Spleen (tissue), 11 donors: ENCODE results near the gene GTF3C5. TPM values are rescaled to one million over a fixed set of nuclear protein-coding genes. Genes with fewer than 3 reads are reported as not detected.

Experiments used
- DNase-seq: peaks from one replicate; pipeline ENCODE4 v3.0.0-alpha.2; 2020
- H3K27ac ChIP-seq, 8 donors: fragments of 200-600 bp; sonication (generic) in 7 of 8; 1 replicate in 4 of 8; 2 replicates in 4 of 8; pipeline versions ENCODE4 v1.5.0 to v1.8.0; 2016 to 2021; ENCODE audit warnings: inconsistent platforms in 4 of 8, mild to moderate bottlenecking in 4 of 8, moderate library complexity in 1 of 8
- H3K27me3 ChIP-seq, 7 donors: fragments of 200-600 bp; sonication (generic) in 6 of 7; replicated peaks in 1 of 7; 1 replicate in 4 of 7; 2 replicates in 3 of 7; pipeline versions ENCODE4 v1.5.0 to v1.8.0; 2016 to 2021; ENCODE audit warnings: inconsistent platforms in 3 of 7, mild to moderate bottlenecking in 1 of 7
- H3K36me3 ChIP-seq, 6 donors: fragments of 200-600 bp; sonication (generic) in 5 of 6; 1 replicate in 4 of 6; 2 replicates in 2 of 6; pipeline versions ENCODE4 v1.5.0 to v1.8.0; 2016 to 2021; ENCODE audit warnings: inconsistent platforms in 2 of 6
- H3K4me1 ChIP-seq, 6 donors: fragments of 200-600 bp; sonication (generic) in 5 of 6; 1 replicate in 3 of 6; 2 replicates in 3 of 6; pipeline versions ENCODE4 v1.5.0 to v1.8.0; 2016 to 2021; ENCODE audit warnings: inconsistent platforms in 3 of 6
- H3K4me3 ChIP-seq, 8 donors: fragments of 200-600 bp; sonication (generic) in 7 of 8; 1 replicate in 4 of 8; 2 replicates in 4 of 8; pipeline versions ENCODE4 v1.5.0 to v1.8.0; 2016 to 2021; ENCODE audit warnings: inconsistent platforms in 4 of 8, mild to moderate bottlenecking in 4 of 8, moderate library complexity in 2 of 8
- H3K9me3 ChIP-seq, 8 donors: fragments of 200-600 bp; sonication (generic) in 7 of 8; 1 replicate in 4 of 8; 2 replicates in 4 of 8; pipeline versions ENCODE4 v1.5.0 to v1.8.0; 2016 to 2021; ENCODE audit warnings: inconsistent platforms in 4 of 8
- POLR2A ChIP-seq, 3 donors: fragments of 450-650 bp; IDR thresholded peaks; one replicate each; pipeline ENCODE4 v1.5.1; 2017; ENCODE audit warnings: antibody characterized with exemption in 3 of 3, mild to moderate bottlenecking in 1 of 3
- POLR2AphosphoS5 ChIP-seq, 3 donors: sonication (generic); formaldehyde crosslinking; IDR thresholded peaks; one replicate each; pipeline ENCODE4 v1.5.1; 2017; ENCODE audit warnings: antibody characterized with exemption in 3 of 3
- WGBS, 5 donors: extraction: QIAGEN DNeasy Blood & Tissue Kit in 3 of 5; methylation state at CpG; one replicate each; pipeline versions ENCODE4 v1.1.5 to v1.1.7; 2013 to 2018; 5-methylcytosine and 5-hydroxymethylcytosine counted together
- intact Hi-C: fragments of 100-400 bp; cut with DNase I; formaldehyde crosslinking; loops from one replicate; pipeline ENCODE4 v1.15.0; 2023; ENCODE audit warnings: low total_unique reads
- polyA plus RNA-seq, 3 donors: library from polyadenylated mRNA; stranded (reverse); fragments of 200-250 nt; gene quantifications; one replicate each; pipeline ENCODE4 v1.2.1, GENCODE V29; 2013
- total RNA-seq, 7 donors: library from RNA; depleted of rRNA in 3 of 7; stranded (reverse); fragments of >200 nt in 3 of 7; fragmentation: NEBNext Ultra II Directional in 4 of 7; extraction: Animal tissue kit (Norgen Biotek cat#: 25700) in 4 of 7; gene quantifications; one replicate each; pipeline versions ENCODE4 v1.1.0 to v1.2.1, GENCODE V29; 2016 to 2021
- TF ChIP-seq, protein P1 (sequence below), 11 experiments: fragments of 200-600 bp in 7 of 11; fragments of 450-650 bp in 4 of 11; sonication (generic) in 4 of 11; IDR thresholded peaks in 8 of 11; conservative IDR thresholded peaks in 3 of 11; 1 replicate in 7 of 11; 2 replicates in 4 of 11; pipeline versions ENCODE4 v1.4.0 to v1.8.0; 2016 to 2021; ENCODE audit warnings: antibody characterized with exemption in 11 of 11, inconsistent platforms in 4 of 11, mild to moderate bottlenecking in 1 of 11
- donor health status: healthy with polysubstance abuse.
- donor health status: DM: no; HTN: no; CAD: no; lungs with moderate emphysema.
- donor health status: DM: no; HTN: no; CAD: no.
- donor health status: Bipolar disorder and iron deficiency.
- donor health status: healthy.
- donor health status: DM: no; HTN: no; CAD: no.
- donor health status: DM: yes; HTN: yes; CAD: no.

The GTF3C5 gene
- total and polyA plus RNA-seq, 10 donors = 34.9 to 64.4 (median 47.5) TPM

DNA sequence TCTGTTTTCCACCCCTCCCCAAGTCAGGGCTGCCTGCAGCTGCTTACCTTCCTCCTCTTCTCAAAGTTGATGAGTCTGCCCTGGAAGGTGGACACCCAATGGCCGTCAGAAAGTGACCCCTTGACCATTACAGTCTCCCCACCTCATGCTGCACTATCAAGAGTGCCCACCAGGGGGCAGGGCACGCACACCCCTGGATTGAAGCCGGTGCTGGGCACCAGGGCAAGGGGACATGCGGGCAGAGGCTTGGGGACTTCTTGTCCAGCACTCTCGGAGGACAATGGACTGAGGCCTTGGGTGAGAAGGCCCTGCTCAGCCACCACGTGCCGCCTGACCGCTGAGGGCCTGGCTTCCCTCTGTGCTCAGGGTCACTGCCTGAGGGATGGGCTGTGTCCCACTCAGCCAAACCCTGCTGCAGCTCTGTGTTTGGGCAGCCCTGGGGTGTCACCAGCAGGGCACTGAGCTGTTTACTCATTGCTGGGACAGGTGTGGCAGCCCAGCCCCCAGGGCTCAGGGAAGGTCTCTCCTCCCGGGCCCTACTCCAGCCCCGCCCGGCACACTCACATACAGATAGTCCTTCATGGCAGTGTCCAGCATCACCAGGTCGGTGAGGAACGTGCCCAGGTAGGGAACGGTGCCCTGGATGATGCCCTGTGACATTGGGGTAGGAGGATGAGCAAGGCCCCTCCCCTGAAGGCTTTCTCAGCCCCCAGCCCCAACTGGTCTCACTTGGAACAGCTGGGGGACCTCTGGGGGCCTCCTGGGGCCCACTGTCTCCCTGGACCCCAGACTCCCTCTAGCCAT is 72.6 kb downstream of the GTF3C5 start:
- Histone ChIP-seq H3K4me1 (peaks cover 0 to 16% (median 6%) of the 10 kb centered on the region in 6 donors), H3K27ac (peak overlapping the region in 3 of 8 donors; percentile 15 to 37 (median 36)), H3K4me3 (no peak overlapping the region), H3K9me3 (no peaks in the 10 kb centered on the region), H3K27me3 (no peaks in the 10 kb centered on the region), H3K36me3 (peaks cover 16 to 99% (median 95%) of the 10 kb centered on the region in 6 donors)
- DNase-seq = peak; percentile 92
- 61 to 74% (median 70%) methylated on average over 5 to 14 of the region's 14 CpGs for WGBS, 5 donors
- TF ChIP-seq, protein P1, sequence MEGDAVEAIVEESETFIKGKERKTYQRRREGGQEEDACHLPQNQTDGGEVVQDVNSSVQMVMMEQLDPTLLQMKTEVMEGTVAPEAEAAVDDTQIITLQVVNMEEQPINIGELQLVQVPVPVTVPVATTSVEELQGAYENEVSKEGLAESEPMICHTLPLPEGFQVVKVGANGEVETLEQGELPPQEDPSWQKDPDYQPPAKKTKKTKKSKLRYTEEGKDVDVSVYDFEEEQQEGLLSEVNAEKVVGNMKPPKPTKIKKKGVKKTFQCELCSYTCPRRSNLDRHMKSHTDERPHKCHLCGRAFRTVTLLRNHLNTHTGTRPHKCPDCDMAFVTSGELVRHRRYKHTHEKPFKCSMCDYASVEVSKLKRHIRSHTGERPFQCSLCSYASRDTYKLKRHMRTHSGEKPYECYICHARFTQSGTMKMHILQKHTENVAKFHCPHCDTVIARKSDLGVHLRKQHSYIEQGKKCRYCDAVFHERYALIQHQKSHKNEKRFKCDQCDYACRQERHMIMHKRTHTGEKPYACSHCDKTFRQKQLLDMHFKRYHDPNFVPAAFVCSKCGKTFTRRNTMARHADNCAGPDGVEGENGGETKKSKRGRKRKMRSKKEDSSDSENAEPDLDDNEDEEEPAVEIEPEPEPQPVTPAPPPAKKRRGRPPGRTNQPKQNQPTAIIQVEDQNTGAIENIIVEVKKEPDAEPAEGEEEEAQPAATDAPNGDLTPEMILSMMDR (IDR thresholded peaks at IDR 0.05 in 8 of 11, conservative IDR thresholded peaks at IDR 0.05 in 3 of 11) = peak; percentile 91 to 99 (median 97)
- TF ChIP-seq POLR2A (IDR thresholded peaks at IDR 0.05) (no peak), POLR2AphosphoS5 (IDR thresholded peaks at IDR 0.05) (peak; percentile 74 to 81 (median 81))
- intact Hi-C loops = loop anchor here (2.0 kb wide), 1 partner anchor 41 kb away; no protein-coding TSS in a partner anchor

DNA sequence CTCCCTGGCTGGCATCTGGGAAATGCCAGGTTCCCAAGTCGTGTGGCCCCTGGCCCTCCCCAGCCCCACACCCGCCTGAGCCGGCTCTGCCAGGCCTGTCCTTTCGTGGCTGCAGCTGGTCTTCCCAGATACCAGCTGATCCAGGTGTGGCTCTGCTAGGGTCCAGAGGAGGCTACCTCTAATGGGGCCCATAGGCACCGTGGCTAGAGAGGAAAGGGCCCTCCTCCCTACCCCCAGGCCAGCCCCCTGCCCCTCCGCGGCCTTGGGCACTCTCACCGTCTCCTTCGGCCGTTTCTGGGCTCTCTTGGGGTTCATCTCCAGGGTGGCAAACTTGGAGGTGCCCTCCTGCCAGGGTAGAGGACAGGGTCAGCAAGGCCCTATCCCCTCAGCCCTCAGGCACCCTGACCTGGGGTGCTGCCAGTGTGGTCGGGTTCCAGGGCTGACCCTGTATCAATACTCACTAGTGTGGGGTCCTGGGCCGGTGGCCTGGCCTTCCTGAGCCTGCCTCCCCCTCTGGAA is 73.2 kb downstream of the GTF3C5 start:
- DNase-seq = peak; percentile 72
- Histone ChIP-seq H3K27ac (peak overlapping the region in 3 of 8 donors; percentile 15 to 37 (median 36)), H3K36me3 (peaks cover 14 to 99% (median 95%) of the 10 kb centered on the region in 6 donors), H3K9me3 (no peaks in the 10 kb centered on the region), H3K27me3 (no peaks in the 10 kb centered on the region), H3K4me1 (peaks cover 0 to 13% (median 6%) of the 10 kb centered on the region in 6 donors), H3K4me3 (no peak overlapping the region)
- WGBS, 5 donors = 84 to 92% (median 91%) methylated on average over 6 to 12 of the region's 12 CpGs
- TF ChIP-seq, protein P1 (IDR thresholded peaks at IDR 0.05 in 8 of 11, conservative IDR thresholded peaks at IDR 0.05 in 3 of 11) = no peak
- TF ChIP-seq POLR2AphosphoS5 (IDR thresholded peaks at IDR 0.05) (no peak), POLR2A (IDR thresholded peaks at IDR 0.05) (no peak)
- intact Hi-C loops = loop anchor here (2.0 kb wide), 1 partner anchor 41 kb away; no protein-coding TSS in a partner anchor

DNA sequence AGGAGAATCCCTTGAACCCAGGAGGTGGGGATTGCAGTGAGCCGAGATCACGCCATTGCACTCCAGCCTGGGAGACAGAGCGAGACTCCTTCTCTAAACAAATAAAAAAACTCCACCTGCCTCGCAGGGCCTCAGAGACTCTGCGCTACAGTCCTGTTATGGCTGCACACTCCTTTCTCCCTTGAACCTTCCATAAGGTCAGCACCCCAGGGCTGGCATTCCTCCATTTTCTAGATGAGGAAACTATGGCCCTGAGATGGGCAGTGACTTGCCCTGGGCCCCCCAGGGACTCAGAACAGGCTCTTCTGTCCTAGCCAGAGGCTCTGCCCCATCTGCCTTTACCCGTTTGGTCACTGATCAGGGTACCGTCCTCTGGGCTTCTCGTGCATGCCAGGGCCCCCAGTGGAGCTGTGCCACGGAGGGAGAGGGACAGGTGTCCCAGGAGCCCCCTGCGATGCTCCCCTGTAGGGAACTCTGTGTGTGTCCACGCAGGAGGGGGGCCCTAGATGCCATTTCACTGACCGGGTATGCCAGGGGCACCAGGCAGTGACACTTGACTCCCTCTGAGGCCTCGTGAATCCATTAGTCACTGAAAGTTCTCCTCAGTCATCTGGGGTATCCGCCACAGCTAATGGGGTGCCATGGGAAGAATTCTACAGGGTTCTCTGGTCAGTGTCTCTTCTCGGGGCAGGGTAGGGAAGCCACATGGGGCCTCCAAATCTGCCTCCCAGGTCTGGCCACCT is 74.1 kb downstream of the GTF3C5 start:
- no peaks in the 10 kb centered on the region for H3K27me3 ChIP-seq
- H3K4me3 ChIP-seq = no peak overlapping the region
- DNase-seq = peak; percentile 67
- TF ChIP-seq POLR2AphosphoS5 (IDR thresholded peaks at IDR 0.05) = peak in 1 of 3 donors; percentile 41
- TF ChIP-seq, protein P1 (IDR thresholded peaks at IDR 0.05 in 8 of 11, conservative IDR thresholded peaks at IDR 0.05 in 3 of 11) = no peak
- H3K36me3 ChIP-seq = peaks cover 14 to 99% (median 95%) of the 10 kb centered on the region in 6 donors
- H3K9me3 ChIP-seq = no peaks in the 10 kb centered on the region
- no peak overlapping the region for H3K27ac ChIP-seq
- intact Hi-C loops = no loop called here
- peaks cover 0 to 12% (median 6%) of the 10 kb centered on the region in 6 donors for H3K4me1 ChIP-seq
- WGBS, 5 donors = 78 to 90% (median 87%) methylated on average over 10 to 15 of the region's 15 CpGs
